HUES6 (cell line): Measurements from ENCODE around the gene TNNT1.
A peak's percentile ranks its signal among the peaks of the same experiment; 100 is the strongest.

Experiments used
- H3K27ac ChIP-seq: 2 replicates; pipeline ENCODE4 v1.7.0; 2013; ENCODE audit warnings: low read depth, mild to moderate bottlenecking, low read length, inconsistent platforms
- H3K27me3 ChIP-seq: 2 replicates; pipeline ENCODE4 v1.6.1; 2013; ENCODE audit warnings: low read length; ENCODE audit not compliant: control insufficient read depth, insufficient read depth
- H3K36me3 ChIP-seq: 2 replicates; pipeline ENCODE4 v1.6.1; 2013; ENCODE audit warnings: low read length; ENCODE audit not compliant: control insufficient read depth, insufficient read depth
- H3K4me1 ChIP-seq: 2 replicates; pipeline ENCODE4 v1.6.1; 2013; ENCODE audit warnings: low read length; ENCODE audit not compliant: control insufficient read depth, insufficient read depth
- H3K4me3 ChIP-seq: 2 replicates; pipeline ENCODE4 v1.5.1; 2013; ENCODE audit warnings: low read depth, low read length
- H3K9ac ChIP-seq: one replicate; pipeline ENCODE4 v1.6.1; 2013; ENCODE audit warnings: mild to moderate bottlenecking, low read length
- H3K9me3 ChIP-seq: 2 replicates; pipeline ENCODE4 v1.6.1; 2013; ENCODE audit warnings: low read depth, low read length; ENCODE audit not compliant: control insufficient read depth, insufficient read depth

The TNNT1 gene

DNA sequence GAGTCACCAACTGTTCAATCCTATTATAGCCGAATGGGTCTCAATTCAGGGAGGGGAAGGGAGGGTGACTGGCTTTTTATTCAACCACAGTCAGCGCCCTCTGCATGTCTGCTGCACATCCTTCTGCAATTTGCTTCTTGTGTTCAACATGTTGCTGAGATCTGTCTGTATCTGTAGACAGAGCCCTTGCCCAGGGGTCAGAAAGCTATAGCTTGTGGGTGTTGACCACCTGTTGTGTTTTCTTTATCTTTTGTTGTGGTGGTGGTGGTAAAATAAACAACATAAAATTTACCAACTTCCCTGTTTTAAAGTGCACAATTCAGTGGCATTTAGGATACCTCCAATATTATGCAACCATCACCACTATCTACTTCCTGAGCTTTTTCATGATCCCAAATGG lies 43.8 kb downstream of the TNNT1 start:
- Histone ChIP-seq H3K27me3 (no peaks in the 10 kb centered on the region), H3K9ac (no peak overlapping the region), H3K4me1 (no peaks in the 10 kb centered on the region), H3K36me3 (peaks cover 34% of the 10 kb centered on the region), H3K27ac (no peak overlapping the region), H3K9me3 (0 out of 2 replicates have a peak, but pooled peaks cover 3% of the 10 kb centered on the region), H3K4me3 (no peak overlapping the region)

DNA sequence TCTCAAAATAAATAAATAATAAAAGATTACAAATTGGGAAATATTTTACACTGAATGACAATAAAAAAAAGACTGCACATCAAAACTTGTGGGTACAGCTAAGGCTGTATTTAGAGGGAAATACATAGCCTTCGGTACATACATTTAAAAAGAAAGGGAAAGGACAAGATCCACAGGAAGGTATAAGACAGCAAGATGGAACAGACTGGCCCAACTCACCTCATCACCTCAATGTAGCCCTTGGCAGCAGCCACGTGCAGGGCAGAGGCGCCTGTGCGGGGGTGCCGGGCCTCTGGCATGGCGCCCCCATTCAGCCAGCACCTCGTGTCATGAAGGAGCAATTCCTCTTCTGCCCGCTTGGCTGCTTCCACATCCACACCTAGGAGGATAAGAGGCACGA lies 45.8 kb downstream of the TNNT1 start:
- Histone ChIP-seq H3K4me3 (no peak overlapping the region), H3K27me3 (no peaks in the 10 kb centered on the region), H3K9ac (no peak overlapping the region), H3K9me3 (0 out of 2 replicates have a peak, but pooled peaks cover 3% of the 10 kb centered on the region), H3K36me3 (peaks cover 21% of the 10 kb centered on the region), H3K4me1 (no peaks in the 10 kb centered on the region), H3K27ac (no peak overlapping the region)

DNA sequence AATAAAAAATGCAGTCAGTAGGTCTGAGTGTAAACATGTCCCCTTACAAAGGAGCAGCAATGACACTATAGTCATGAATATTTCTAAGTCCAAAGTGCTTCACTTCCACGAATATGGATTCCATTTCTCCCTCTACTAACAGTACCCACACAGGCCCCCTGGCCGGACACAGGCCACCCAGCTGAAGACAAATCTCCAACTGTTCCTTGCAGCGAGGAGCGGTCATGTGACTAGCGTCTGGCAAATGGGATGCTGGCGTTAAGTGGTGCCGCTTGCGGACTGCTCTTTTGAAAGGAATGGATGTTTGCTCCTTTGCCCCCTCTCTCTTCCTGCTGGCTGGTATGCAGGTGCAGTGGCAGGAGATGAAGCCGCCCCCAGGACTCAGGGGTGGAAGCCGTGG lies 47.7 kb downstream of the TNNT1 start:
- peaks cover 21% of the 10 kb centered on the region for H3K36me3 ChIP-seq
- no peak overlapping the region for H3K9ac ChIP-seq
- no peak overlapping the region for H3K4me3 ChIP-seq
- peaks cover 2% of the 10 kb centered on the region; the same call in 1 of the 2 replicates for H3K4me1 ChIP-seq
- no peaks in the 10 kb centered on the region for H3K27me3 ChIP-seq
- no peak overlapping the region for H3K27ac ChIP-seq
- H3K9me3 ChIP-seq = 0 out of 2 replicates have a peak, but pooled peaks cover 3% of the 10 kb centered on the region

DNA sequence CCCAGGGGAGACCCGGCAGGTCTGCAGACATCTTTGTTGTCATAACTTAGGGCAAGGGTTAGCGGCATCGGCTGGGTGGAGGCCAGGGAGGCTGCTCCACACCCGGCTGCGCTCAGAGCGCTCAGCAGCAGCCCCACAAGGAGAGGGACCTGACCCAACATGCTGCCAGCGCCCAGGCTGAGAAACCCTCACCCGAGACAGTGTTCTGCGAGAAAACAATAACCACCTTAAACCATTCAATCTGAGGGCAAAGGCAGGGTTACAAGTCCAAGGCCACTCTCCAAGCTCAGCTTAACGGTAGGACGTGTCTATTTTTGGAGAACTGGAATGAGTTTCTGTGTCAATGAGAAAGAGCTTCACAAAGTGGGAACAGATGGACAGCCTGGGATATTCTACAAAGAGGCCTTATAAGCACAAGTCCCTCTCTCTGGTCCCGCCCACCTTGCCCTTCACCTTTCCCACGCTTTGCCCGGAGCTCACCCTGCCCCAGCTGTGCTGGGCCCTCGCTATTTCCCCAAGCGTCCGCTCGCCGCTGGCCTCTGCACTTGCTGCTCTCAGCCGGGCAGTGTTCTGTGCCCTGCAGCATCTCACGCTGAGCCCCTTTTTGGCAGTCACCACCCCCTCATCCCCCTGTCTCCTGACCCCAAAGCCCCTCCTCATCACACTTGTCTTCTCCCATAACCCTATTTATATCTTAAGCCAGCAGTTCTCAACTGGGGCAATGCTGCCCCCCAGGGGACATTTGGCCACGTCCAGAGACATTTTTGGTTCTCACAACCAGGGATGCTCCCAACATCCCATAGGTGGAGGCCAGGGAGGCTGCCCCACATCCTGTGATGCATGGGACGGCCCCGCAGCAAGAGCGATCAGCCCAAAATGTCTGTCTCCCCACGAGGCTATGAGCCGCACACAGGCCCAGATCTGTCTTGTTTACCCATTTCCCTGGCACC lies 49.2 kb downstream of the TNNT1 start:
- no peak overlapping the region for H3K27ac ChIP-seq
- H3K27me3 ChIP-seq = no peaks in the 10 kb centered on the region
- peaks cover 19% of the 10 kb centered on the region for H3K36me3 ChIP-seq
- H3K9ac ChIP-seq = no peak overlapping the region
- H3K9me3 ChIP-seq = 0 out of 2 replicates have a peak, but pooled peaks cover 3% of the 10 kb centered on the region
- H3K4me1 ChIP-seq = peaks cover 14% of the 10 kb centered on the region
- no peak overlapping the region for H3K4me3 ChIP-seq

DNA sequence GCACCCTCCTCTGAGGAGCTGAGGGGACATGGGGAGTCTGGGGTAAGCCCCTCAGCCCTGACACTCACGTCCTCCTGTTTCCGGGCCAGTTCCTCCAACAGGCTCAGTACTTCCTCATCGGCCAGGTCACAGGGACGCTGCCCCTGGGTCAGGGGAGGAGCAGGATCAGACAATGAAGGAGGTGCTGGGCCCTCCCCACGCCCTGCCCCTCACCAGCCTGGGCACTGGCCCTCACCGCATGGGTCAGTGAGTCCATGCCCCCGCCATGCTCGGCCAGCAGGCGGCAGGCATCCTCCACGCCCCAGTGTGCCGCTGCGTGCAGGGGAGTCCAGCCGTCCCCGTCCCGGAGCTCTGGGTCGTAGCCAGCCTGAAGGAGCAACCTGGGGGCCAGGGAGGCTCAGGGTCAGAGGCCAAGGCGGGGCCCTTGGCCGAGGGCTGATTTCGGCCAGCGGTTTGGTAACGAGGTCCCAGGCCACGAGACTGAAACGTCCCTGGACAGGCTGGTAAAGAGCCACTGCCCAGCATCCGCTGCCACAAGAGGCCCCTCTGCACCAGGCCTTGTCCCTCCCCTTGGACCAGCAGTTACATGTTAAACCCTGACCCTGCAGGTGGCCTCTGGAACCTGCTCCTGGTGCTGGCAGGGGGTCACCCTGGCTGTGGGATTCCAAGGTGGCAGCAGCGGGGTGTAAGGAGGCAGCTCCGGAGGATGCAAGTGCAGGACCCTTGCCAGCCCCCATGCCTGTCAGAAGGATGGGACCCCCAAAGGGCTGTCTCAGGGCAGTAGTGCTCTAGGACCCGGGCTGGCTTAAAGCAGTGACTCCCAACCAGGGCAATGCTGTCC lies 50.1 kb downstream of the TNNT1 start:
- Histone ChIP-seq H3K9me3 (0 out of 2 replicates have a peak, but pooled peaks cover 3% of the 10 kb centered on the region), H3K36me3 (peaks cover 19% of the 10 kb centered on the region), H3K4me1 (peaks cover 22% of the 10 kb centered on the region), H3K27me3 (no peaks in the 10 kb centered on the region), H3K27ac (no peak overlapping the region), H3K4me3 (no peak overlapping the region), H3K9ac (no peak overlapping the region)

DNA sequence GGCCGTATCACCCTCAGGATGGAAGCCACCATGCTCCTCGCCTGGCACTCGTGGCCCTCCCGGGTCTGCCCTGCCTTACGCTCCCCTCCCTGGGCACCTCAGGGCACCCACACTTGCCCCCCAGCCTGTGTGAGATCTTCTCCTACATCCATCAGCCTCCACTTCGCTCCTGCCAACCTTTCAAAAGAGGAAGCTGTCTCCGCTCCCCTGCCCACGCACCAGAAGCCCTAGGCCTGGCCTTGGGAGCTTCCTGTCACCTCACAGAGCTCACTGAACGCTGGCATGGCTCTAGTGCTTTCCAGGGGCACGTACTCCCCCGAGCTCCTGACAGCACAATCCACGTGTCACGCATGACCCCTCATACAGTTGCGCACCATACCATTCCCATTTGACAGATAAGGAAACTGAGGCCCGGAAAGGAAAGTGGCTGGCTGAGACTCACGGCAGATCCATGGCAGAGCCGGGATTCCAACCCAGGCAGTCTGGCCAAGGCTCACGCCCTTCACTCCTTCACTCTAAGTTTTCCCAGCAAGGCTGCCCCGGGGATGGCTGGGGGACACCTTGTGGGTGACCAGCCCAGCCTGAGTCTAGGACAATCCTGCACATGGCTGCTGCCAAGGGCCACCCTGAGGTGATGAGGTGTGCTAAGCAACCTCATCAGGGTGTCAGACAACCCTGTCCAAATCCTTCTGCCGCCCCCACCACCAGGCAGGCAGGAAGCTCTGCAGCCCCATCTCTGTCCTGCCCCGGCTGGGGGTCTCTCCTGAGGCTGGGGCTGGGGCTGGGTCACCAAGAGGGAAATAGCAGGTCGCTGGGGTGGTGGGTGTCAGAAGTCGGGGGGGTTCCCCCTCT lies 50.9 kb downstream of the TNNT1 start:
- Histone ChIP-seq H3K9me3 (no peaks in the 10 kb centered on the region), H3K27ac (no peak overlapping the region), H3K4me1 (peaks cover 22% of the 10 kb centered on the region), H3K27me3 (no peaks in the 10 kb centered on the region), H3K4me3 (no peak overlapping the region), H3K9ac (no peak overlapping the region), H3K36me3 (peaks cover 16% of the 10 kb centered on the region)

DNA sequence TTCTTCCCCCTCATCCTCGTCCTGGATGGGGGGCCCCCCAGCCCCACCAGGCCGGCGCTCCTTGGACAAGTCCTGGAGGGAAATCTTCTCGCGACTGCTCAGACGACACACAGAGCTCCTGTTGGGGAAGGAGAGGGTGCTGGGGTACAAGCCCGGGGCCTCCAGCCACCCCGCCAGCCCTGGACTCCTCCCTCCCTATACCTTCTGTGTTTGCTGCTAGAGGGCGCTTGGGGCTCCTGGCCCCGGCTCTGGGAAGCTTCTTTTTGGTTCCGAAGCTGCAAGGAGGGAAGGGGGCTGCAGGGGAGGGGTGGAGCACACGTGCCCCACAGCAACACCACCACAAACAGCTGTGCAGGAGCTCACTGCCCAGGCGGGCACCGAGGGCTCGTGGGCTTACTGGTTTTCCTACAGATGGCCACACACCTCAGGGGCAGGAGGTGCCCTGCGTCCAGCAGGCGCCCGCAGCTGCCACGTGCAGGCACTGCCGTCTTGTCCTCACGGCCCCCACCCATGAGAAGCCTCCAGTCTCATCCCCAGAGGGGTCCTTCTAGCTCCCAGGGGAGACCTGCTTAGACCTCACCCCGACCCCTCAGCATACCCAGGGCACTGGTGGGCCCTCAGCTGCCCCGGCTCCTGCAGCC lies 52.8 kb downstream of the TNNT1 start:
- Histone ChIP-seq H3K9me3 (no peaks in the 10 kb centered on the region), H3K4me3 (no peak overlapping the region), H3K4me1 (peaks cover 29% of the 10 kb centered on the region), H3K27me3 (no peaks in the 10 kb centered on the region), H3K27ac (no peak overlapping the region), H3K9ac (no peak overlapping the region), H3K36me3 (peaks cover 2% of the 10 kb centered on the region)

DNA sequence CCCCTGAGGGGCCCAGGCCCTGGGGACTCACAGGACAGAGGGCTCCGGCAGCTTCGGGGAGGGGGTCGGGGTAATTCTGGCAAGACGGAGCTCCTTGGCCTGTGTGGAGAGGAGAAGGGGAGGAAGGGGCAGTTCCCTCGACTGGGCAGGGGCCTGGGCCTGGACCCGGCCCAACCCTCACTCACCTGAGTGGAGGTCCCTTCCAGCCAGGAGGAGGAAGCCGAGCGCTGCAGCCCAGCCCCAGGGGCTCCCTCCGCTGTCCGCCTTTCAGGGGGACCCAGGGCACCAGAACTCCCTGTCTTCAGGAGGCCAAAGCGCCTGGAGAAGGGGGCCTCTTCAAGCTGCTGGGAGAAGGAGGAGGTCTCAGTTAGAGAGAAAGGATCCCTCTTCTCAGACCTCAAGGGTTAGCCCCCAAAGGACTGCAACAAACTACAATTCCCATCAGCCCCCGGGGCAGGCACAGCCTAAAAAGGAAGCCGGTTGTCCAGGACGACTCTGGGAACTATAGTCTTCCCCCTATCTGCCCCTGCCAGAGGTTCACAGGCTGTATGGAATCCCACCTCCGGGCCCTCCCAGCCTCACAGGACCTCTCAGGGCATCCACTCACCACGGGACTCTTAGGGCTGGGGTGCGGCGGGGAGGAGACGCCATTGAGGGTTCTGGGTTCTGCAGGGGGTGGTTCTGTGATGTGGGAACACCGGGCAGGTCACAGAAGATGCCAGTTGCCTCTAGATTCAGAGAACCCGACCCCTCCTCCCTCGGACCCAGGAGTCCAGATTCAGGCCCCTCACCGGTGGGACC lies 53.5 kb downstream of the TNNT1 start:
- Histone ChIP-seq H3K9ac (no peak overlapping the region), H3K27me3 (no peaks in the 10 kb centered on the region), H3K4me1 (peaks cover 29% of the 10 kb centered on the region), H3K4me3 (no peak overlapping the region), H3K27ac (no peak overlapping the region), H3K9me3 (no peaks in the 10 kb centered on the region), H3K36me3 (peaks cover 8% of the 10 kb centered on the region)

DNA sequence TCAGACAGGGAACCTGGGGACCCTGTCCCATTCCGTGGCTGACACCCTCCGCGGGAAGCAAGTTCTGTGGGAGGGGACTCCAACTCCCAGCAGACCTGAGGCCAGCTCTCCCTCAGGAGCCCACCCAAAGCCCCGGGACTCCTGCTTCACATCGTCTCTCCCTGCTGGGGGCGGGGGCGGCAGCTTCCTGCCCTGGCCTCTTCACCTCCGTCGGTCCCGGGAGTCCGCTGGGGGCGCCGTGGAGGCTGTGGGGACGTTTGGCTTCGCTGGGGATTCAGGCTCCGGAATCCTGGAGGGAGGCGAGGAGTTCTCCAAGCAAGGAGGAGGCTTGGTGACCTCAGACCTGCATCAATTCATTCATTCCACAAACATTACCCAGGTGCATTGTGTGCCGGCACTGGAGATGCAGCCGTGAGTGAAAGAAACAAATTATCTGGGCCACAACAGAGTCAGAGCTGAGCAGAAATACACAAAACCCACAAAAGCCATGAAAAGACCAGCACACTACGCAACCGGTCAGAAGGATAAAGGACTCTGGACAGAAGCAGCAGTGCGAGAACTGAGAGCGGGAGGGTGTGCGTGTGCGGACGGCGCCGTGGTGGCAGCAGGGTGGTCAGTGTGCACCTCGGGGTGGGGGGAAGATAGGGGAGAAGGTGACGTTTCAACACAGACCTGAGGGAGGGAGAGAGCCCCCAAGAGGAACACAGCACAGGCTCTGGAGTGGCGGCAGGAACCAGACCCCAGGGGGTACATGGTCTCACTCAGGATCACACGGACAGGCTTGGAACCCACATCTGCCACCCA lies 54.3 kb downstream of the TNNT1 start:
- H3K27ac ChIP-seq = no peak overlapping the region
- no peaks in the 10 kb centered on the region for H3K9me3 ChIP-seq
- peak overlapping the region; percentile 12; the same call in 1 of the 2 replicates for H3K4me3 ChIP-seq
- peaks cover 29% of the 10 kb centered on the region for H3K4me1 ChIP-seq
- H3K9ac ChIP-seq = no peak overlapping the region
- peaks cover 8% of the 10 kb centered on the region for H3K36me3 ChIP-seq
- no peaks in the 10 kb centered on the region for H3K27me3 ChIP-seq
